ENCODE results near the gene ABHD4.

- TF ChIP-seq, protein P1, sequence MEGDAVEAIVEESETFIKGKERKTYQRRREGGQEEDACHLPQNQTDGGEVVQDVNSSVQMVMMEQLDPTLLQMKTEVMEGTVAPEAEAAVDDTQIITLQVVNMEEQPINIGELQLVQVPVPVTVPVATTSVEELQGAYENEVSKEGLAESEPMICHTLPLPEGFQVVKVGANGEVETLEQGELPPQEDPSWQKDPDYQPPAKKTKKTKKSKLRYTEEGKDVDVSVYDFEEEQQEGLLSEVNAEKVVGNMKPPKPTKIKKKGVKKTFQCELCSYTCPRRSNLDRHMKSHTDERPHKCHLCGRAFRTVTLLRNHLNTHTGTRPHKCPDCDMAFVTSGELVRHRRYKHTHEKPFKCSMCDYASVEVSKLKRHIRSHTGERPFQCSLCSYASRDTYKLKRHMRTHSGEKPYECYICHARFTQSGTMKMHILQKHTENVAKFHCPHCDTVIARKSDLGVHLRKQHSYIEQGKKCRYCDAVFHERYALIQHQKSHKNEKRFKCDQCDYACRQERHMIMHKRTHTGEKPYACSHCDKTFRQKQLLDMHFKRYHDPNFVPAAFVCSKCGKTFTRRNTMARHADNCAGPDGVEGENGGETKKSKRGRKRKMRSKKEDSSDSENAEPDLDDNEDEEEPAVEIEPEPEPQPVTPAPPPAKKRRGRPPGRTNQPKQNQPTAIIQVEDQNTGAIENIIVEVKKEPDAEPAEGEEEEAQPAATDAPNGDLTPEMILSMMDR (IDR thresholded peaks at IDR 0.05): no peak
- TF ChIP-seq POLR2AphosphoS5 (IDR thresholded peaks at IDR 0.05) (no peak), POLR2A (IDR thresholded peaks at IDR 0.05) (no peak)
Measured at GRCh38 chr14:22587247-22587646, 10.9 kb upstream of the ABHD4 start.

Data from prostate gland (tissue), 2 donors.